ENCODE data around the gene TTC39C. TPM values are rescaled to one million over a fixed set of nuclear protein-coding genes. Genes with fewer than 3 reads are reported as not detected.

TTC39C gene
- total and polyA plus RNA-seq, 7 donors: 2.3 to 36.9 (median 27.0) TPM

DNA sequence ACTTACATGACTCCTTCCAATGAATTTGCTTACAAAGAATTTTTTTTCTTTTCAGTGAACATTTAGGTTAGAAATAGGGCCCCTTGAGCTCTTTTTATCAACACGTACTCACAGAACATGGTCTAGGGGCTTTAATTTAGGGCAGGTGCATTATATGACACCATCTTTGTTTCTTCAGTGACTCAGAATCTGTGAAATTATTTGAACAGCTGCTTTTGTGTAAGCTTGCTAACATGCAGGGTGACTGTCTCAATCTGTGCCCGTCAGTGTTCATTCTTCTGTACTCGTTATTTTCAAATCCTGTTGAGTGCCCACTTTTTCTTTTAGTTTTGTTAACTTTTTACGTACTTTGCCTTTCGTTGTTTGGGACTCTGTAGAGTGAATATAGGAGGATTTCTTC, 71.5 kb downstream of the TTC39C start:
- intact Hi-C loops (cut with DNase I): no loop called here
- Histone ChIP-seq H3K36me3 (peaks cover 0 to 19% (median 2%) of the 10 kb centered on the region in 4 donors), H3K27ac (no peak overlapping the region), H3K4me1 (peaks cover 0 to 6% (median 0%) of the 10 kb centered on the region in 4 donors), H3K27me3 (no peaks in the 10 kb centered on the region), H3K9me3 (no peaks in the 10 kb centered on the region), H3K4me3 (no peak overlapping the region)
- TF ChIP-seq, protein P1, sequence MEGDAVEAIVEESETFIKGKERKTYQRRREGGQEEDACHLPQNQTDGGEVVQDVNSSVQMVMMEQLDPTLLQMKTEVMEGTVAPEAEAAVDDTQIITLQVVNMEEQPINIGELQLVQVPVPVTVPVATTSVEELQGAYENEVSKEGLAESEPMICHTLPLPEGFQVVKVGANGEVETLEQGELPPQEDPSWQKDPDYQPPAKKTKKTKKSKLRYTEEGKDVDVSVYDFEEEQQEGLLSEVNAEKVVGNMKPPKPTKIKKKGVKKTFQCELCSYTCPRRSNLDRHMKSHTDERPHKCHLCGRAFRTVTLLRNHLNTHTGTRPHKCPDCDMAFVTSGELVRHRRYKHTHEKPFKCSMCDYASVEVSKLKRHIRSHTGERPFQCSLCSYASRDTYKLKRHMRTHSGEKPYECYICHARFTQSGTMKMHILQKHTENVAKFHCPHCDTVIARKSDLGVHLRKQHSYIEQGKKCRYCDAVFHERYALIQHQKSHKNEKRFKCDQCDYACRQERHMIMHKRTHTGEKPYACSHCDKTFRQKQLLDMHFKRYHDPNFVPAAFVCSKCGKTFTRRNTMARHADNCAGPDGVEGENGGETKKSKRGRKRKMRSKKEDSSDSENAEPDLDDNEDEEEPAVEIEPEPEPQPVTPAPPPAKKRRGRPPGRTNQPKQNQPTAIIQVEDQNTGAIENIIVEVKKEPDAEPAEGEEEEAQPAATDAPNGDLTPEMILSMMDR (IDR thresholded peaks at IDR 0.05): no peak
- TF ChIP-seq POLR2AphosphoS5 (IDR thresholded peaks at IDR 0.05) (no peak), POLR2A (IDR thresholded peaks at IDR 0.05) (no peak), EP300 (IDR thresholded peaks at IDR 0.05) (no peak)
- 22 to 67% methylated on average over 5 of the region's 5 CpGs for WGBS, 2 donors
- DNase-seq: no peak

DNA sequence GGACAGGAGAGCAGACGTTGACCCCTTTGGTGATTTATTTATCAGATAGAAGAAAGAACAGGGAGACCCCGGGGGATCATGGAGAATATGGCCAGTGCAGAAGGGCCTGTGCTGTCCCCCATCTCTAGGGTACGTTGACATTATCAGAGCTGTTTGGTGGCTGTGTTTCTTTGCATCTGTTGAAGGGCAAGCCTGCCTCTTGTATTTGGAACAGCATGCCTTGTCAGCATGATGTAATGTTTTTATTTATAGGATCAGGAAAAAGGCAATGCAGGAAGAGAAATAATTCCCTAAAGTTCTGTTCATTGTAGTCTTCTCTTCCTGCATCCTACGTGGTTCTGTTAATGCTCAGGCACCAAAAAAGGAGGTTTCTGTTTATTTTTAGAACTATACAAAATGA, 74.5 kb downstream of the TTC39C start:
- intact Hi-C loops (cut with DNase I): no loop called here
- WGBS, 2 donors: 78 to 83% methylated on average over 4 of the region's 4 CpGs
- H3K27ac ChIP-seq: no peak overlapping the region

DNA sequence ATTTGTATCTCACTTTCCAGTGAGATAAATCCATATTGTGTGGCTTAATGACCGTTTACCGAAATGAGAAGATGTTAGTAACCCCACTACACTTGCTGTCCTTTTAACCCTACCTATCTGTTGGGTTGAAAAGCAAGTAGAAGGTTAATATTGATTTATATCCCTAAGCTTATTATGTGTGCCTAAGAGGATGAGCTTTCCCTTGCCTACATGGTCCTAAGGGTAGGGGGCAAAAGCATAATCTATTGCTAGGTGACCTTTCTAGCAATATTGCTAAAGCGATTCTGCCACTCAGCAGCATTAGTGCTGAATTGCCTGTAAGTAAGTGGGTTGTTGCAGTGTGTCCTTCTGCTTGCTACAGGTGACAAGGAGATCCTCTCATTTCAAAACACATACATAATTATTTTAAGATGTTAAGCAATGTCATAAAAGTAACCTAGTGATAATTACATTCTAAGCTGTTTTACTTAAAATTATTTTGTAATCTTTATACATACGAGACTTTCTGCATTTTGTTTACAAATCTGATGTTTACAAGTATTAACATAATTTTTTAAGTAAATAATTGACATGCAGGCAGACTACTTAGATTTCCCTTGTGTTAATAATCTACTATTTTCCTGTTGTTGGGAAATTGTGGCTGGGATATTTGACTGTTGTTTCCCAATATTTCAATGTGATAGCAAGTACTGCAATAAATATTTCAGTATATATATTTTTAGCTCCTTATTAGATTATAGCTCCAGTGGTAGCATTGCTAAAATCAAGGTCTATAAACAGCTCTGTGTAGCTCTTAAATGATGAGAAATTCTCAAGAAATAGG, 75.2 kb downstream of the TTC39C start:
- Histone ChIP-seq H3K27me3 (no peaks in the 10 kb centered on the region), H3K9me3 (no peaks in the 10 kb centered on the region), H3K27ac (no peak overlapping the region), H3K36me3 (peaks cover 0 to 11% (median 1%) of the 10 kb centered on the region in 4 donors), H3K4me1 (peaks cover 0 to 6% (median 0%) of the 10 kb centered on the region in 4 donors), H3K4me3 (no peak overlapping the region)
- no peak for TF ChIP-seq POLR2AphosphoS5 (IDR thresholded peaks at IDR 0.05)
- no peak for TF ChIP-seq EP300 (IDR thresholded peaks at IDR 0.05)
- TF ChIP-seq, protein P1 (IDR thresholded peaks at IDR 0.05): no peak
- TF ChIP-seq POLR2A (IDR thresholded peaks at IDR 0.05): no peak
- intact Hi-C loops (cut with DNase I): no loop called here
- DNase-seq: no peak
- WGBS, 2 donors: 87% methylated on average over 4 of the region's 4 CpGs

More for the DNA sequence above, 74.5 kb downstream of the TTC39C start:
- Histone ChIP-seq H3K27me3 (no peaks in the 10 kb centered on the region), H3K4me1 (peaks cover 0 to 6% (median 0%) of the 10 kb centered on the region in 4 donors), H3K36me3 (peaks cover 0 to 11% (median 2%) of the 10 kb centered on the region in 4 donors), H3K9me3 (no peaks in the 10 kb centered on the region), H3K4me3 (no peak overlapping the region)
- no peak for DNase-seq
- TF ChIP-seq POLR2AphosphoS5 (IDR thresholded peaks at IDR 0.05) (no peak), POLR2A (IDR thresholded peaks at IDR 0.05) (no peak), EP300 (IDR thresholded peaks at IDR 0.05) (no peak)
- TF ChIP-seq, protein P1 (IDR thresholded peaks at IDR 0.05): no peak

DNA sequence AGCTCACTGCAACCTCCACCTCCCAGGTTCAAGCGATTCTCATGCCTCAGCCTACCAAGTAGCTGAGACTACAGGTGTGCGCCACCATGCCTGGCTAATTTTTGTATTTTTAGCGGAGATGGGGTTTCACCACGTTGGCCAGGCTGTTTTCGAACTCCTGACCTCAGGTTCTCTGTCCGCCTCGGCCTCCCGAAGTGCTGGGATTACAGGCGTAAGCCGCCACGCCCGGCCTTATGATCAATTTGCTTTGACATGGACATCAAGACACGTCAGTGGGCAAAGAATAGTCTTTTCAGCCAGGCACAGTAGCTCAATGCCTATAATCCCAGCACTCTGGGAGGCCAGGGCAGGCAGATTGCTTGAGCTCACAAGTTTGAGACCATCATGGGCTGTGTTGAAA, 76.3 kb downstream of the TTC39C start:
- WGBS, 2 donors: 95 to 98% methylated on average over 13 of the region's 13 CpGs

More for the DNA sequence above, 76.3 kb downstream of the TTC39C start:
- Histone ChIP-seq H3K36me3 (peaks cover 0 to 9% (median 0%) of the 10 kb centered on the region in 4 donors), H3K4me1 (peaks cover 0 to 6% (median 0%) of the 10 kb centered on the region in 4 donors), H3K27me3 (no peaks in the 10 kb centered on the region), H3K9me3 (no peaks in the 10 kb centered on the region), H3K27ac (no peak overlapping the region), H3K4me3 (no peak overlapping the region)
- intact Hi-C loops (cut with DNase I): no loop called here
- TF ChIP-seq POLR2A (IDR thresholded peaks at IDR 0.05) (no peak), EP300 (IDR thresholded peaks at IDR 0.05) (no peak), POLR2AphosphoS5 (IDR thresholded peaks at IDR 0.05) (no peak)
- TF ChIP-seq, protein P1 (IDR thresholded peaks at IDR 0.05): no peak
- no peak for DNase-seq
